Epidermal melanocyte (primary cell): ENCODE data around the gene VEGFB.
A peak's percentile ranks its signal among the peaks of the same experiment; 100 is the strongest.

Experiments used
- DNase-seq: peaks from one replicate; pipeline ENCODE4 v3.0.0; 2011; ENCODE audit warnings: low spot score; ENCODE audit not compliant: insufficient read length

Gene VEGFB

GRCh38 chr11:64260147-64260708, 25.8 kb downstream of the VEGFB start:
- DNase-seq = no peak

GRCh38 chr11:64261556-64262080, 27.2 kb downstream of the VEGFB start:
- no peak for DNase-seq

GRCh38 chr11:64262271-64263002, 28.1 kb downstream of the VEGFB start:
- DNase-seq = no peak

- no peak for DNase-seq
Observed at GRCh38 chr11:64263021-64263946, 28.9 kb downstream of the VEGFB start.

GRCh38 chr11:64263947-64264317, 29.5 kb downstream of the VEGFB start:
- DNase-seq = no peak

GRCh38 chr11:64264371-64264852, 30.0 kb downstream of the VEGFB start:
- no peak for DNase-seq

GRCh38 chr11:64265176-64266160, 31.1 kb downstream of the VEGFB start:
- no peak for DNase-seq

GRCh38 chr11:64266339-64266738, 32.0 kb downstream of the VEGFB start:
- no peak for DNase-seq

GRCh38 chr11:64267207-64267945, 33.0 kb downstream of the VEGFB start:
- no peak for DNase-seq

- no peak for DNase-seq
Observed at GRCh38 chr11:64268025-64268892, 33.9 kb downstream of the VEGFB start.

GRCh38 chr11:64268893-64269539, 34.6 kb downstream of the VEGFB start:
- no peak for DNase-seq

GRCh38 chr11:64269540-64270220, 35.3 kb downstream of the VEGFB start:
- DNase-seq = peak; percentile 78

- no peak for DNase-seq
Observed at GRCh38 chr11:64275031-64275800, 40.8 kb downstream of the VEGFB start.

- no peak for DNase-seq
Observed at GRCh38 chr11:64275841-64276240, 41.5 kb downstream of the VEGFB start.

GRCh38 chr11:64276653-64277431, 42.5 kb downstream of the VEGFB start:
- no peak for DNase-seq

- no peak for DNase-seq
Observed at GRCh38 chr11:64278576-64279190, 44.3 kb downstream of the VEGFB start.
